IMR-90 (cell line): Measurements from ENCODE around the gene ROBO3. TPM values are rescaled to one million over a fixed set of nuclear protein-coding genes. Genes with fewer than 3 reads are reported as not detected.

Source experiments
- ATAC-seq: fragments of 200-7000 bp; cut with Tn5 transposase; 2 replicates; pipeline ENCODE4 v1.9.1; 2020; ENCODE audit warnings: low read depth, mild to moderate bottlenecking, moderate library complexity
- BruUV-seq: library from RNA; stranded (reverse); fragments of 400-500 nt; replicated peaks from 2 replicates; lab custom pipeline; 2021; lab: Mats Ljungman, UMichigan
- CTCF ChIA-PET: fragments of 300-600 bp; formaldehyde crosslinking; extraction: SDS; loops from one replicate; lab custom pipeline; 2021; ENCODE audit warnings: antibody characterized with exemption; lab: Yijun Ruan, JAX
- POLR2A ChIA-PET: fragments of 300-600 bp; sonication (Branson Sonifier 250); formaldehyde crosslinking; loops from one replicate; lab custom pipeline; 2022; ENCODE audit warnings: antibody characterized with exemption; ENCODE audit not compliant: unreplicated experiment; lab: Charles Lee
- DNase-seq: peaks from one replicate; pipeline ENCODE4 v3.0.0; 2013
- H2AFZ ChIP-seq: replicated peaks from 2 replicates; pipeline ENCODE3; 2013; ENCODE audit warnings: low read length, mild to moderate bottlenecking; ENCODE audit not compliant: poor library complexity
- H2AK5ac ChIP-seq: 2 replicates; pipeline ENCODE4 v1.6.1; 2013; ENCODE audit warnings: low read depth, low read length, inconsistent platforms
- H2AK9ac ChIP-seq: replicated peaks from 2 replicates; pipeline ENCODE3; 2013; ENCODE audit warnings: mild to moderate bottlenecking, low read depth, low read length, moderate library complexity; ENCODE audit not compliant: poor library complexity
- H2BK120ac ChIP-seq: 2 replicates; pipeline ENCODE4 v1.6.1; 2013; ENCODE audit warnings: low read depth, low read length, inconsistent platforms
- H2BK15ac ChIP-seq: 3 replicates; pipeline ENCODE4 v1.6.1; 2013; ENCODE audit warnings: low read depth, low read length, inconsistent platforms
- H2BK20ac ChIP-seq: 2 replicates; pipeline ENCODE4 v1.6.1; 2013; ENCODE audit warnings: low read depth, mild to moderate bottlenecking, inconsistent platforms, low read length, moderate library complexity
- H2BK5ac ChIP-seq: 2 replicates; pipeline ENCODE4 v1.6.1; 2013; ENCODE audit warnings: mild to moderate bottlenecking, low read depth, low read length, inconsistent platforms; ENCODE audit not compliant: poor library complexity, severe bottlenecking
- H3K14ac ChIP-seq: replicated peaks from 2 replicates; pipeline ENCODE4 v1.6.1; 2013; ENCODE audit warnings: low read depth, low read length, inconsistent platforms
- H3K18ac ChIP-seq: 2 replicates; pipeline ENCODE4 v1.6.1; 2013; ENCODE audit warnings: low read depth, low read length, control low read depth
- H3K23ac ChIP-seq: 2 replicates; pipeline ENCODE4 v1.6.1; 2013; ENCODE audit warnings: low read depth, low read length, inconsistent platforms
- H3K27ac ChIP-seq: 2 replicates; pipeline ENCODE4 v1.5.1; 2013; ENCODE audit warnings: mild to moderate bottlenecking, control low read depth, low read length; ENCODE audit not compliant: insufficient read depth
- H3K27me3 ChIP-seq: 2 replicates; pipeline ENCODE4 v1.6.1; 2013; ENCODE audit warnings: low read length; ENCODE audit not compliant: control insufficient read depth, insufficient read depth
- H3K36me3 ChIP-seq: 2 replicates; pipeline ENCODE4 v1.6.1; 2013; ENCODE audit warnings: low read length, mixed read lengths; ENCODE audit not compliant: control insufficient read depth, insufficient read depth
- H3K4ac ChIP-seq: 2 replicates; pipeline ENCODE4 v1.6.1; 2013; ENCODE audit warnings: low read depth, low read length, inconsistent platforms
- H3K4me1 ChIP-seq: 2 replicates; pipeline ENCODE4 v1.6.1; 2013; ENCODE audit warnings: low read length, mixed read lengths; ENCODE audit not compliant: control insufficient read depth, insufficient read depth
- H3K4me2 ChIP-seq: 2 replicates; pipeline ENCODE4 v1.6.1; 2013; ENCODE audit warnings: low read depth, mild to moderate bottlenecking, control low read depth, low read length, moderate library complexity
- H3K4me3 ChIP-seq: 2 replicates; pipeline ENCODE4 v1.5.1; 2013; ENCODE audit warnings: low read depth, mild to moderate bottlenecking, control low read depth, low read length, moderate library complexity; ENCODE audit not compliant: insufficient read depth
- H3K56ac ChIP-seq: 2 replicates; pipeline ENCODE4 v1.6.1; 2013; ENCODE audit warnings: low read length, inconsistent platforms; ENCODE audit not compliant: insufficient read depth; ENCODE audit errors: extremely low read depth
- H3K79me1 ChIP-seq, 2 experiments: 2 replicates each; pipeline ENCODE4 v1.6.1; 2013; ENCODE audit warnings: low read length in 2 of 2, inconsistent platforms in 1 of 2, low read depth in 1 of 2
- H3K9ac ChIP-seq: 2 replicates; pipeline ENCODE4 v1.6.1; 2013; ENCODE audit warnings: low read depth, low read length, control low read depth
- H3K9me1 ChIP-seq: 2 replicates; pipeline ENCODE4 v1.6.1; 2013; ENCODE audit warnings: low read length, inconsistent platforms; ENCODE audit not compliant: insufficient read depth
- H3K9me3 ChIP-seq: 2 replicates; pipeline ENCODE4 v1.6.1; 2013; ENCODE audit warnings: low read length; ENCODE audit not compliant: control insufficient read depth, insufficient read depth
- H4K20me1 ChIP-seq: 2 replicates; pipeline ENCODE4 v1.6.1; 2013; ENCODE audit warnings: low read length, inconsistent platforms; ENCODE audit not compliant: insufficient read depth
- H4K5ac ChIP-seq: 2 replicates; pipeline ENCODE4 v1.6.1; 2013; ENCODE audit warnings: mild to moderate bottlenecking, low read depth, low read length, control low read depth
- H4K8ac ChIP-seq, 2 experiments: 2 replicates each; pipeline ENCODE4 v1.6.1; 2013; ENCODE audit warnings: low read depth in 2 of 2, low read length in 2 of 2, control low read depth in 1 of 2, inconsistent platforms in 1 of 2
- H4K91ac ChIP-seq: 2 replicates; pipeline ENCODE4 v1.6.1; 2013; ENCODE audit warnings: low read depth, low read length, inconsistent platforms; ENCODE audit not compliant: insufficient read depth
- MAFK ChIP-seq: IDR thresholded peaks from 2 replicates; pipeline ENCODE4 v1.6.1; 2012; ENCODE audit warnings: low read depth, low read length, improper control_type of control experiment
- POLR2A ChIP-seq: IDR thresholded peaks from 2 replicates; pipeline ENCODE4 v1.6.1; 2012; ENCODE audit warnings: mild to moderate bottlenecking, low read depth, low read length
- WGBS, 2 experiments: methylation state at CpG; one replicate each; pipeline versions ENCODE4 v1.1.5 to v1.1.7; 2013; ENCODE audit warnings: missing lambda C conversion rate in 2 of 2; ENCODE audit not compliant: insufficient read length in 1 of 2; ENCODE audit errors: extremely low coverage in 2 of 2; 5-methylcytosine and 5-hydroxymethylcytosine counted together
- dilution Hi-C: fragments of 300-500 bp; cut with HindIII; formaldehyde crosslinking; loops from one replicate; pipeline ENCODE4 v1.14.3; 2018; ENCODE audit warnings: low sequenced_read_pairs; ENCODE audit not compliant: unreplicated experiment
- in situ Hi-C: fragments of 300-500 bp; cut with MboI; formaldehyde crosslinking; loops from 3 replicates; pipeline ENCODE4 v1.14.3; 2019; ENCODE audit warnings: low sequenced_read_pairs, inconsistent platforms, mixed read lengths
- intact Hi-C: fragments of 100-400 bp; cut with micrococcal nuclease; formaldehyde crosslinking; loops from 2 replicates; pipeline ENCODE4 v1.10.0; 2022
- polyA plus RNA-seq, 3 experiments: library from polyadenylated mRNA; depleted of rRNA; stranded (reverse); fragments of >200 nt; gene quantifications; 2 replicates each; pipeline ENCODE4 v1.2.3, GENCODE V29; 2012; ENCODE audit warnings: low replicate concordance in 1 of 3
- total RNA-seq: library from RNA; depleted of rRNA; stranded (reverse); fragments of >200 nt; gene quantifications from 2 replicates; pipeline ENCODE4 v1.2.3, GENCODE V29; 2012

ROBO3 gene
- total and polyA plus RNA-seq, 2 of the 4 experiments (the other 2 are of a cell fraction), result 12.0 to 54.1 TPM

GRCh38 chr11:124896071-124896750 lies 31.0 kb downstream of the ROBO3 start:
- intact Hi-C loops, result no loop called here

More at GRCh38 chr11:124896071-124896750, 31.0 kb downstream of the ROBO3 start:
- WGBS, 2 experiments, result no CpG with 5 or more reads among the region's 16 CpGs
- no peak overlapping the region for H3K9ac ChIP-seq
- peaks cover 42% of the 10 kb centered on the region for H3K9me1 ChIP-seq
- no peak for DNase-seq
- in situ Hi-C loops (no loop called here), dilution Hi-C loops (no loop called here)
- H3K27me3 ChIP-seq, result no peaks in the 10 kb centered on the region
- H2AFZ ChIP-seq, result peak overlapping the region; percentile 28
- no peaks in the 10 kb centered on the region for H3K36me3 ChIP-seq
- peak overlapping the region; percentile 65 for H3K14ac ChIP-seq
- no peak overlapping the region for H3K18ac ChIP-seq
- H3K4me2 ChIP-seq, result no peak overlapping the region
- TF ChIP-seq MAFK (no peak), POLR2A (no peak)
- H2BK5ac ChIP-seq, result no peak overlapping the region
- peak overlapping the region; percentile 92 for H4K91ac ChIP-seq
- peaks cover 1 to 17% of the 10 kb centered on the region in 2 experiments; a peak in 3 of 4 replicates for H3K79me1 ChIP-seq
- ATAC-seq, result no peak
- ChIA-PET CTCF (interaction anchor here (1.1 kb wide), 1 partner anchor 13 kb away, joined by 3 read pairs; no protein-coding TSS in a partner anchor), POLR2A (no interaction called here)
- peak overlapping the region; percentile 82; the same call in 1 of the 2 replicates for H2BK20ac ChIP-seq
- peaks cover 39% of the 10 kb centered on the region for H3K4me1 ChIP-seq
- peak overlapping the region; percentile 90 for H2AK5ac ChIP-seq
- peak overlapping the region; percentile 83 for H2AK9ac ChIP-seq
- H4K20me1 ChIP-seq, result no peaks in the 10 kb centered on the region
- H3K56ac ChIP-seq, result no peak overlapping the region
- no TSS peak for BruUV-seq
- no peak overlapping the region for H3K4me3 ChIP-seq
- H2BK15ac ChIP-seq, result peak overlapping the region; percentile 99; the same call in 2 of the 3 replicates
- no peak overlapping the region for H3K27ac ChIP-seq
- H3K4ac ChIP-seq, result peak overlapping the region; percentile 87
- no peak overlapping the region for H4K5ac ChIP-seq
- H3K23ac ChIP-seq, result 0 out of 2 replicates have a peak overlapping the region, but pooled peaks have one; percentile 10
- H4K8ac ChIP-seq, result peak overlapping the region; percentile 69 to 94; a peak in 3 of 4 replicates
- peak overlapping the region; percentile 98 for H2BK120ac ChIP-seq
- no peaks in the 10 kb centered on the region for H3K9me3 ChIP-seq
